Stimulated activated naive CD8-positive, alpha-beta T cell treated with anti-CD3 and anti-CD28 coated beads, Interleukin-15, amount 100 ng/mL, for 72 hours (primary cell): ENCODE data around the gene CRHBP.
"Not testable (repeated sequence)": the region's sequence is repeated elsewhere in the genome, so short reads cannot be mapped to it uniquely, and the experiment has no call there.

ENCODE experiments used
- ATAC-seq: fragments of 150-1000 bp; cut with Tn5 transposase; 2 replicates; pipeline ENCODE4 v1.10.0; 2021; ENCODE audit warnings: mild to moderate bottlenecking, moderate library complexity
- DNase-seq, 2 donors: peaks; one replicate each; pipeline ENCODE4 v3.0.0; 2021 to 2022
- H3K27ac Mint-ChIP-seq, 2 donors: one replicate each; pipeline ENCODE4 v1.8.0; 2022; ENCODE audit warnings: mild to moderate bottlenecking in 2 of 2, mixed read lengths in 2 of 2, moderate library complexity in 2 of 2
- H3K27me3 Mint-ChIP-seq: one replicate; pipeline ENCODE4 v1.8.0; 2022; ENCODE audit warnings: mixed read lengths
- H3K4me1 Mint-ChIP-seq: one replicate; pipeline ENCODE4 v1.8.0; 2022; ENCODE audit warnings: mild to moderate bottlenecking, mixed read lengths
- H3K4me3 Mint-ChIP-seq, 2 donors: one replicate each; pipeline ENCODE4 v1.8.0; 2022; ENCODE audit warnings: mild to moderate bottlenecking in 2 of 2, mixed read lengths in 2 of 2, moderate library complexity in 1 of 2
- H3K9me3 Mint-ChIP-seq, 2 donors: one replicate each; pipeline ENCODE4 v1.8.0; 2022; ENCODE audit warnings: mixed read lengths in 2 of 2

The CRHBP gene

GRCh38 chr5:76952795-76953536, at the start of gene CRHBP:
TSS of gene CRHBP (plus strand) at chr5:76953045. CDS start at chr5:76953135, 90 bp downstream.
- peak within 1 kb of the TSS; percentile 23 to 70 for H3K4me3 Mint-ChIP-seq
- DNase-seq (no peak), ATAC-seq (peak; percentile 41)
- no peaks in the 10 kb centered on the region for H3K9me3 Mint-ChIP-seq
- peaks cover 61% of the 10 kb centered on the region for H3K27me3 Mint-ChIP-seq
- peaks cover 18% of the 10 kb centered on the region for H3K4me1 Mint-ChIP-seq
- no peak within 1 kb of the TSS for H3K27ac Mint-ChIP-seq

GRCh38 chr5:76908166-76908565, 44.7 kb upstream of the CRHBP start:
- H3K27ac Mint-ChIP-seq = no peak overlapping the region
- DNase-seq (no peak), ATAC-seq (no peak)
- no peak overlapping the region for H3K4me3 Mint-ChIP-seq
- no peaks in the 10 kb centered on the region for H3K4me1 Mint-ChIP-seq
- no peaks in the 10 kb centered on the region for H3K27me3 Mint-ChIP-seq
- H3K9me3 Mint-ChIP-seq = no peaks in the 10 kb centered on the region

- not testable (repeated sequence) for H3K4me3 Mint-ChIP-seq, H3K4me1 Mint-ChIP-seq, DNase-seq, ATAC-seq, H3K27me3 Mint-ChIP-seq, H3K27ac Mint-ChIP-seq
- H3K9me3 Mint-ChIP-seq = peaks cover 0 to 11% of the 10 kb centered on the region in 2 donors
These were observed 42.4 kb upstream of the CRHBP start for GRCh38 chr5:76910344-76910933.

GRCh38 chr5:76914671-76915070, 38.2 kb upstream of the CRHBP start:
- H3K27ac Mint-ChIP-seq, H3K4me3 Mint-ChIP-seq, H3K4me1 Mint-ChIP-seq, DNase-seq, H3K27me3 Mint-ChIP-seq, ATAC-seq: not testable (repeated sequence)
- peaks cover 0 to 11% of the 10 kb centered on the region in 2 donors for H3K9me3 Mint-ChIP-seq

- Mint-ChIP-seq H3K27me3 (no peaks in the 10 kb centered on the region), H3K4me3 (no peak overlapping the region), H3K4me1 (no peaks in the 10 kb centered on the region), H3K27ac (no peak overlapping the region), H3K9me3 (peaks cover 0 to 11% of the 10 kb centered on the region in 2 donors)
- ATAC-seq = no peak
- DNase-seq = no peak
These were observed 34.3 kb upstream of the CRHBP start for GRCh38 chr5:76918539-76918938.

- ATAC-seq = no peak
- DNase-seq = no peak
- Mint-ChIP-seq H3K9me3 (no peaks in the 10 kb centered on the region), H3K27me3 (peaks cover 12% of the 10 kb centered on the region), H3K4me1 (no peaks in the 10 kb centered on the region), H3K4me3 (no peak overlapping the region), H3K27ac (no peak overlapping the region)
These were observed 32.4 kb upstream of the CRHBP start for GRCh38 chr5:76920491-76920890.

GRCh38 chr5:76926329-76927105, 26.3 kb upstream of the CRHBP start:
- DNase-seq = no peak
- Mint-ChIP-seq H3K27me3 (peaks cover 20% of the 10 kb centered on the region), H3K27ac (no peak overlapping the region), H3K4me1 (no peaks in the 10 kb centered on the region), H3K9me3 (no peaks in the 10 kb centered on the region), H3K4me3 (no peak overlapping the region)
- ATAC-seq = no peak

GRCh38 chr5:76927961-76928360, 24.9 kb upstream of the CRHBP start:
- Mint-ChIP-seq H3K27ac (no peak overlapping the region), H3K4me3 (no peak overlapping the region), H3K27me3 (peaks cover 20% of the 10 kb centered on the region), H3K9me3 (no peaks in the 10 kb centered on the region), H3K4me1 (no peaks in the 10 kb centered on the region)
- ATAC-seq (no peak), DNase-seq (no peak)

GRCh38 chr5:76930083-76930482, 22.8 kb upstream of the CRHBP start:
- Mint-ChIP-seq H3K27me3 (peaks cover 20% of the 10 kb centered on the region), H3K4me3 (no peak overlapping the region), H3K9me3 (peaks cover 0 to 5% of the 10 kb centered on the region in 2 donors), H3K27ac (no peak overlapping the region), H3K4me1 (no peaks in the 10 kb centered on the region)
- no peak for ATAC-seq
- DNase-seq = no peak

GRCh38 chr5:76938177-76938576, 14.7 kb upstream of the CRHBP start:
- no peak for DNase-seq
- Mint-ChIP-seq H3K4me3 (no peak overlapping the region), H3K27me3 (peaks cover 24% of the 10 kb centered on the region), H3K27ac (peak overlapping the region in 1 of 2 donors; percentile 24), H3K9me3 (peaks cover 6 to 14% of the 10 kb centered on the region in 2 donors), H3K4me1 (peaks cover 12% of the 10 kb centered on the region)
- peak; percentile 66 for ATAC-seq

- H3K4me1 Mint-ChIP-seq = peaks cover 12% of the 10 kb centered on the region
- H3K27ac Mint-ChIP-seq = no peak overlapping the region
- peaks cover 6 to 9% of the 10 kb centered on the region in 2 donors for H3K9me3 Mint-ChIP-seq
- H3K4me3 Mint-ChIP-seq = no peak overlapping the region
- ATAC-seq (no peak), DNase-seq (no peak)
- H3K27me3 Mint-ChIP-seq = peaks cover 34% of the 10 kb centered on the region
These were observed 11.8 kb upstream of the CRHBP start for GRCh38 chr5:76941000-76941399.

GRCh38 chr5:76941442-76941841, 11.4 kb upstream of the CRHBP start:
- Mint-ChIP-seq H3K9me3 (peaks cover 6 to 9% of the 10 kb centered on the region in 2 donors), H3K4me3 (no peak overlapping the region), H3K27ac (no peak overlapping the region), H3K4me1 (peaks cover 12% of the 10 kb centered on the region), H3K27me3 (peaks cover 37% of the 10 kb centered on the region)
- DNase-seq (no peak), ATAC-seq (no peak)

- H3K27ac Mint-ChIP-seq = no peak overlapping the region
- no peak overlapping the region for H3K4me3 Mint-ChIP-seq
- ATAC-seq = peak; percentile 35
These were observed 10.3 kb upstream of the CRHBP start for GRCh38 chr5:76942581-76942980.

GRCh38 chr5:76943006-76943405, 9.8 kb upstream of the CRHBP start:
- H3K27ac Mint-ChIP-seq = no peak overlapping the region

More at GRCh38 chr5:76942581-76942980, 10.3 kb upstream of the CRHBP start:
- Mint-ChIP-seq H3K27me3 (peaks cover 38% of the 10 kb centered on the region), H3K9me3 (peaks cover 6 to 9% of the 10 kb centered on the region in 2 donors), H3K4me1 (peaks cover 10% of the 10 kb centered on the region)
- no peak for DNase-seq

GRCh38 chr5:76944638-76945037, 8.2 kb upstream of the CRHBP start:
- Mint-ChIP-seq H3K27me3 (peaks cover 31% of the 10 kb centered on the region), H3K4me3 (no peak overlapping the region), H3K9me3 (peaks cover 6 to 9% of the 10 kb centered on the region in 2 donors), H3K27ac (no peak overlapping the region), H3K4me1 (no peaks in the 10 kb centered on the region)
- DNase-seq (no peak), ATAC-seq (no peak)

More at GRCh38 chr5:76943006-76943405, 9.8 kb upstream of the CRHBP start:
- H3K4me1 Mint-ChIP-seq = peaks cover 6% of the 10 kb centered on the region
- H3K27me3 Mint-ChIP-seq = peaks cover 34% of the 10 kb centered on the region
- peaks cover 6 to 9% of the 10 kb centered on the region in 2 donors for H3K9me3 Mint-ChIP-seq
- no peak for ATAC-seq
- no peak for DNase-seq
- no peak overlapping the region for H3K4me3 Mint-ChIP-seq

- not testable (repeated sequence) for H3K4me3 Mint-ChIP-seq, ATAC-seq, H3K4me1 Mint-ChIP-seq, H3K9me3 Mint-ChIP-seq, H3K27ac Mint-ChIP-seq, DNase-seq
- H3K27me3 Mint-ChIP-seq = peaks cover 31% of the 10 kb centered on the region
These were observed 7.6 kb upstream of the CRHBP start for GRCh38 chr5:76945238-76945637.
